ENCODE data around the gene PROK2.

PROK2 gene, protein sequence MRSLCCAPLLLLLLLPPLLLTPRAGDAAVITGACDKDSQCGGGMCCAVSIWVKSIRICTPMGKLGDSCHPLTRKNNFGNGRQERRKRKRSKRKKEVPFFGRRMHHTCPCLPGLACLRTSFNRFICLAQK

DNA sequence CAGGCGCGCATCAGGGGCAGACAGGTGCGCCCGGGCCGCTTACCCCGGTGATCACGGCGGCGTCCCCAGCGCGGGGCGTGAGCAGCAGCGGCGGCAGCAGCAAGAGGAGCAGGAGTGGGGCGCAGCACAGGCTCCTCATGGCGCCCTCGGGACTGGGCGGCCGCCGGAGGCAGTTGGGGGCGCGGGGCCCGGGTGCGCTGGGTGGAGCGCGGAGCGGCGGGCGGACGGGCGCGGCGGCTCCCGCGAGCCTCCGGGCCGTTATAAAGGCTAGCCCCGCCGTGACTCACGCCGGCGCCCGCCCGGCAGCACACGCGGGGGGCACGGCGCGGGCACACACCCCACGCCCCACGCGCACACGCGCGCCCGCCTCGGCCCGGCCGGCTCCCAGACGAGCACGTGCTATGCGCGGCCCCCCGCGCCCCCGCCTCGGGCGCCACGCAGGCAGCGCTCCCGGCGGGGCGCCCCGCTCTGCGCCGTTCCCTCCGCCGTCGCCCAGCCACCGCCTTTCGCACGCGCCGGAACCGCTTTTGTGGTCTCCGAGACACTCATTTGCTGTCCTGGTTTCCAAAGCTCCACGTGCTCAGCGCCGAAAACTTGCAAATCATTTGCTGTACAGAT lies at the start of gene PROK2:
Gene PROK2, minus strand, starts transcription at position 235 of the 618 bp plus-strand sequence. Its CDS starts 96 bp downstream, at position 139.
- CTCF ChIA-PET = no interaction called here
- peaks cover 50% of the 10 kb centered on the region for H3K27me3 Mint-ChIP-seq
- no peaks in the 10 kb centered on the region for H3K9me3 Mint-ChIP-seq
- peak within 1 kb of the TSS; percentile 66 for H3K4me3 Mint-ChIP-seq
- H3K36me3 Mint-ChIP-seq = no peaks in the 10 kb centered on the region
- DNase-seq = peak; percentile 50
- no peak within 1 kb of the TSS for H3K27ac Mint-ChIP-seq
- peaks cover 24% of the 10 kb centered on the region for H3K4me1 Mint-ChIP-seq

DNA sequence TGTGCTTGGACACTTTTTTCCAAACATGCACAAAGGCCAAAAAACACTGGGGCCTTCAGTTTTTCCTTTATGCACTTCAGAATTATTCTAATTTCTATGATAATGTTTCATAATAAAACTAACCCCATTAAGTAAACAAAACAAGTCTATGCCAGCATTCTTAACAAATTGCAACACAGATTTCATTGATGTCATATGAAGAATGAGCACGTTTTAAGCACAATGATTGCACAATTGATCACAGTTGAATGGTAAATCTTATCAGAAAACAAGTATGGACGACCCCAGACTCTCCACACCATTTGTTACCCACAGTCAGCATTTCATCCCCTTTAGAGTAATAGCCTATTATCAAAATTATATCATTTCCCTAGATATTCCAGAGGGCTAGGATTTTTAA lies 46.7 kb upstream of the PROK2 start:
- no peak overlapping the region for H3K27ac Mint-ChIP-seq
- H3K27me3 Mint-ChIP-seq = peaks cover 18% of the 10 kb centered on the region
- no peak for DNase-seq

DNA sequence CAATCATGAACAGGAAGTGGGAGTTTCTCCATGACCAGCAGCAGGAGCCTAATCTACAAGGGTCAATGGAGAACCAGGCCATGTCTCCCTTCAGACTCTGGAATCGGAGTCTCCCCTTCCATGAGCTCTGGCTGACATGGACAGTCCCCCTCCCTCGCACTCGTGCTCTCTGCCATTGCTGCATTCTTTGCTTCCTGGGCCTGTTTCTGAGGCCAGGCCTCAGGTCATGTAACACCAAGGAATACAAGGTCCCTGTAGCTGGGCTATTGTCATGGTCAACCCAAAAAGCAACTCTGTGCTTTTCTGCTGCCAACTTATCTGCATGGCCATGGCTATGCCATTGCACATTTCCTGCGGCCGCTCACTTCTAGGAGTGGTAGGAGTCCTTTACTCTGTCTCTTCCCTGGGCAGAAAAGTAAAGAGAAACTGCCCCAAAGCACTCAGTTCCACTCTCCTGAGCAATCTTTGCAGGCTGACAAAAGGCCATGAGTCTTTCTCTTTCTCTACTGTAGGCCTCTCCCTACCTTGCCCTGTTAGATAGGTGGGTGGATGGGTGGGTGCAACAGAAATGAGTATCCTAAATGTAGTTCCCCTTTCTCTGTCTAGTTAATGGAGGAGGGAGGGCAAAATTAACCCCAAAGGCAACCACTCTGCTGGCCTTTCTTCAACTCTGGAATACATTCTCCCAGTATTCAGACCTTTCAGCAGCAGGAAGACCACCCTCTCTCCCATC lies 40.8 kb upstream of the PROK2 start:
- peaks cover 13% of the 10 kb centered on the region for H3K27me3 Mint-ChIP-seq
- H3K27ac Mint-ChIP-seq = no peak overlapping the region
- no peaks in the 10 kb centered on the region for H3K9me3 Mint-ChIP-seq
- no peaks in the 10 kb centered on the region for H3K4me1 Mint-ChIP-seq
- no peak overlapping the region for H3K4me3 Mint-ChIP-seq
- no peaks in the 10 kb centered on the region for H3K36me3 Mint-ChIP-seq
- DNase-seq = no peak
- CTCF ChIA-PET = no interaction called here

More for the DNA sequence above, 46.7 kb upstream of the PROK2 start:
- Mint-ChIP-seq H3K36me3 (no peaks in the 10 kb centered on the region), H3K4me1 (no peaks in the 10 kb centered on the region), H3K9me3 (no peaks in the 10 kb centered on the region), H3K4me3 (no peak overlapping the region)
- CTCF ChIA-PET = no interaction called here

DNA sequence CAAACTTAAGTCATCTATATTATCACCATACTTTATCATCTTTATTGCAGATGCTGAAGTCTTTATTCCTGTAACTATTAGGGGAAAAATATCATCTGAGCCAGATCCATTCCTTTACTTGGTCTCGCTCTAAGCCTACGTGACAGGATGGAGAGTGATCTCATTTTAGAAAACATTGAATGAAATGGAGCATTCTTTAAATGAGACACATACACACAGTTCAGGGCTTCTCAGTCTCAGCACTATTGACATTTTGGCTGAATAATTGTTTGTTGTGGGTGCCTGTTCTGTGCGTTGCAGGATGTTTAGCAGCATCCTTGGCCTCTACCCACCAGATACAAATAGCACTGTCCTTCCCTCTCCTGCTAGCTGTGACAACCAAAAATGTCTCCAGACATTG lies 36.2 kb upstream of the PROK2 start:
- no peaks in the 10 kb centered on the region for H3K4me1 Mint-ChIP-seq
- H3K27ac Mint-ChIP-seq = no peak overlapping the region
- H3K4me3 Mint-ChIP-seq = no peak overlapping the region
- H3K27me3 Mint-ChIP-seq = no peaks in the 10 kb centered on the region
- H3K9me3 Mint-ChIP-seq = no peaks in the 10 kb centered on the region
- no peak for DNase-seq
- no peaks in the 10 kb centered on the region for H3K36me3 Mint-ChIP-seq
- CTCF ChIA-PET = no interaction called here

DNA sequence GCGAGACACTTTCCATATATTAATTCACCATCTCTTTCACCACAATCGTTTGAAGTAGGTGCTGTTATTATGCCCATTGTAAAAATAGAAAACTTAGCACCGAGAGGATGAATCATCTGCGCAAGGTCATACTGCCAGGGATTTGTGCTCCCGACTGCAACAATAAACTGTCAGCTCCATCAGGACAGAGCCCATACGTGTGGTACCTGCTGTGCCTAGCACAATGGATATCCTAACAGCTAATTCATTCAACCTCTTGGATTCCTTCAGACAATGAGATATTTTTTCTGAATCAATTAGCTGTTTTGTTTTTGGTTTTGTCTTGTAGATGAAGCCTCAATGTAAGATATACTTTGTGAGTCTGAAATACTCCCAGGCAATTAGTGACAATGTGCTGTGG lies 32.3 kb upstream of the PROK2 start:
- Mint-ChIP-seq H3K27ac (no peak overlapping the region), H3K27me3 (peaks cover 8% of the 10 kb centered on the region), H3K9me3 (no peaks in the 10 kb centered on the region), H3K4me1 (no peaks in the 10 kb centered on the region), H3K4me3 (no peak overlapping the region), H3K36me3 (no peaks in the 10 kb centered on the region)
- CTCF ChIA-PET = no interaction called here
- DNase-seq = no peak

DNA sequence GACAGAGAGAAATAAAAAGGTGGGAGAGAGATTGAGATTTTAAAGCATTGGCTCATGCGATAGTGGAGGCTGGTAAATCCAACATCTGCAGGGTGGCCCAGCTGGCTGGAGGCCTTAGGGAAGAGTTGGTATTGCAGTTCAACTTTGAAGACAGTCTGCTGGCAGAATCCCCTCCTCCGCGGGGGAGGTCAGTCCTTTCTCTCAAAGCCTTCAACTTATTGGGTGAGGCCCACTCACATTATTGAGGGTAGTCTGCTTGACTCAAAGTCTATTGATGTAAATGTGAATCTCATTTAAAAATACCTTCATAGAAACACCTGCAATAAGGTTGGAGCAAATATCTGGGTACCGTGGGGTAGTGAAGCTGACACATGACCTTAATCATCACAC lies 31.8 kb upstream of the PROK2 start:
- no peaks in the 10 kb centered on the region for H3K36me3 Mint-ChIP-seq
- CTCF ChIA-PET = no interaction called here
- DNase-seq = no peak
- H3K27ac Mint-ChIP-seq = no peak overlapping the region
- no peaks in the 10 kb centered on the region for H3K4me1 Mint-ChIP-seq
- no peak overlapping the region for H3K4me3 Mint-ChIP-seq
- H3K27me3 Mint-ChIP-seq = peaks cover 10% of the 10 kb centered on the region
- no peaks in the 10 kb centered on the region for H3K9me3 Mint-ChIP-seq

DNA sequence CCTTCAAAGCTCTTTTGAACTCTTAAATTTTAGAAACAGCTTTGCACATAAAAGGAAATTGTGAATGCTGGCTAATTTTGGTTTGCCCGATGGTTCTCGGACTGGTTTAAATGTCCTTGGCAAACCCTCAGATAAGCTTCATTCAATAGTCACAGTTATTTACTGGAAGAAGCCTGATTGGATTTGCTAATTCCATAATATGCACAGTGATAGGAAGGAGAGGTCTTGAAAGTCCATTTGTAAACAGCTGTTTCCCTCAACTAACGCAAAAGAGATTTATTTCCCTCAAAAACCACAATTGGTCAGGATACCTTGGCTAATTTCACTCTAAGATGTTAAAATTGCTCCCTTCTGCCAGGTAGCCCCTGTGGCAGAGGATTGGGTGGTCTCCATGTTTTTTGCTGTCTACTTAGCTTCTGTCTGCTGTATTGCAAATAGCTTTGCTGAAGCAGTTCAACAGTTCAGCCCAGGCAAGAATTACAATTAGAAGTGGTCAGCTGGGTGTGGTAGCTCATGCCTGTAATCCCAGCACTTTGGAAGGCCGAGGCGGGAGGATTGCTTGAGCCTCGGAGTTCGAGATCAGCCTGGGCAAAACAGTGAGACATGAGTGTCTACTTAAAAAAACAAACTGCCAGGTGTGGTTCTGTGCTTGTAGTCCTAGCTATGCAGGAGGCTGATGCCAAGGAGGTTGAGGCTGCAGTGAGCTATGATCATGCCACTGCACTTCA lies 30.6 kb upstream of the PROK2 start:
- H3K27me3 Mint-ChIP-seq = peaks cover 13% of the 10 kb centered on the region
- CTCF ChIA-PET = no interaction called here
- DNase-seq = no peak

DNA sequence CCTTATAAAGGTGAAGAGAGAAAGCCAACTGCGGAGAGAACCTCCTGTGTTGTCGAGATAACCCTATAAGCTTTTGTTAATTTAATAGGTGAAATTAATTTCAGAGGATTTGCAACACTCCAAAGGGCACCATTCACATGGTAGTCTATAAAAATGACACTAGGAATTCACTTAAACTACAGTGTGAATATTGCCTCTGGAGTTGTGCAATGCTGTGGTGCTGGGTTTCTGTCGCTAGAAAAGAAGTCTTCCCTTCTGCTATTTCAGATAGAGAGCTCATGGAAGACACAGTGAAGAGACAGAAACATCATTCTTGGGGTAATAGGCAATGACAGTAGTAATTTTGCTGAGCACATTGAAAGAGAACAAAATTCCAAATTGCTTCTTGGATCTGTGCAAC lies 28.8 kb upstream of the PROK2 start:
- no peak for DNase-seq
- H3K9me3 Mint-ChIP-seq = no peaks in the 10 kb centered on the region
- no peaks in the 10 kb centered on the region for H3K36me3 Mint-ChIP-seq
- no peaks in the 10 kb centered on the region for H3K4me1 Mint-ChIP-seq
- H3K4me3 Mint-ChIP-seq = no peak overlapping the region
- CTCF ChIA-PET = no interaction called here
- H3K27me3 Mint-ChIP-seq = peaks cover 13% of the 10 kb centered on the region
- H3K27ac Mint-ChIP-seq = no peak overlapping the region

More for the DNA sequence above, 30.6 kb upstream of the PROK2 start:
- H3K4me3 Mint-ChIP-seq = no peak overlapping the region
- H3K36me3 Mint-ChIP-seq = no peaks in the 10 kb centered on the region
- H3K27ac Mint-ChIP-seq = no peak overlapping the region
- H3K9me3 Mint-ChIP-seq = no peaks in the 10 kb centered on the region
- no peaks in the 10 kb centered on the region for H3K4me1 Mint-ChIP-seq

DNA sequence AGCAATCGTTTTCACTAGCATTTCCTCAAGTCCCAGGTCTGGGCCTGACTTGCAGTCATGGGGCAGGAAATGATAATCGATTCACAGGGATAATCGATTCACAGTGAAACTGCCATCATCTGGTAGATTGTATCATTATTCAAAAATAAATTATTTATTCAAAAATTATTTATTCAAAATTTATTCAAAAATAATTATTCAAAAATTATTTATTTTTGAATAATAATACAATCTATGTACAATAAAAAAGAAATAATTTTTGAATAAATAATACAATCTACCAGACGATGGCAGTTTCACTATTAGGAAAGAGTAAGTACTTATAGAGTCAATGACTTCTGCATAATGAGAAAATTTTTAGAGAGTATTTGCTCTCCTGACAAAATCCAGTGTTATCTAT lies 28.1 kb upstream of the PROK2 start:
- no peaks in the 10 kb centered on the region for H3K4me1 Mint-ChIP-seq
- H3K4me3 Mint-ChIP-seq = no peak overlapping the region
- no peak overlapping the region for H3K27ac Mint-ChIP-seq
- no peaks in the 10 kb centered on the region for H3K36me3 Mint-ChIP-seq
- H3K27me3 Mint-ChIP-seq = peaks cover 13% of the 10 kb centered on the region
- CTCF ChIA-PET = no interaction called here
- no peaks in the 10 kb centered on the region for H3K9me3 Mint-ChIP-seq
- no peak for DNase-seq

DNA sequence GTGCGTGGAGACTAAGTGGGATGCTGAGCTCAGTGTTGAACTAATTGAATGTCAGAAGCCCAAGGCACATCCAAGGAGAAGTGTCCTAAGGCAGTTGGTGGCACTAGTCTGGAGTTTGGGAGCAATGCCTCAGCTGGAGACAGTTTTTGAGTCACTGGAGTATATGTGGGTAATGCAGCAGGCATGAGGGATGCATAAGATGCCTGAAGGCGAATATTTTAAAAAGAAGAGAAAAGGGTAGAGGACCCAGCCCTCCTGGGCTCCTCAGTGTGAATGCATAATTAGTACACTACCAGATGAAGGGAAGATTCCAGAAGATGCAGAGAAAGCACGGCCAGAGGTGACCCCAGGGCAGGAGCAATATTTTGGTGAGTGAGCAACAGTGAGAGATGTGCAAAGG lies 25.1 kb upstream of the PROK2 start:
- Mint-ChIP-seq H3K27ac (no peak overlapping the region), H3K27me3 (peaks cover 10% of the 10 kb centered on the region)

DNA sequence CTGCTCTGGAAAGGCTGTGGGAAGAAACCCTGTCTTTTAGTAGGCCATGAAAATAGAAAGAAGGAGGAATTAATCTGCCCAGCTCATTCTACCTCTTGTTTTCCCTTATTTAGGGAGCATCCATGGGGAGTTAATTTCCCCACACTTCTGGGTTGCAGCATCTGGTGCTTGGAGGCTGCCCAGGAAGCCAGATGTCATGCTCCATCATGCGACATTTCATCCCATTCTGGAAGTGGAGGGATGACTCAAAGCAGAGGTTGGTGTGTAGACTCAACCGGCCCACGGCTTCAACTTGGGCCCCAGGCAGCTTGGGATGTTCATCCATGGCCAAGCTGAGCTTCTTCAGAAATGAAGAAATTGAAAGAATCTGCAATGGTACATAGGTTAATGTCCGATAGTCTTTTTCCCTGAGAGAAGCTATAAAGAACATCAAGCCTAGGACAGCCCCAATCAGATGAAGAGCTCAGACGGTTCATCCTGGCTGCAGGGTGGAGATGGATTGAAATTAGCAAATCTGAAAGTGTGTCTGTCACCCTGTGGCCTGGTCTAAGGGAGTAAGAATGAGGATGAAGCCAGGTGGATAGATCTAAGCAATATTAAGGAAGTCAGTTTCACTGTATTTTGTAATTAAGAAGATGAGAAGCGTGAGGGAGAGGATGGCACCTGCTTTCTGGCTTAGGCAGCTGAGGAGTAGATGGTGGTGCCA lies 24.5 kb upstream of the PROK2 start:
- CTCF ChIA-PET = no interaction called here
- Mint-ChIP-seq H3K9me3 (no peaks in the 10 kb centered on the region), H3K36me3 (no peaks in the 10 kb centered on the region), H3K4me1 (no peaks in the 10 kb centered on the region), H3K27ac (no peak overlapping the region), H3K27me3 (peaks cover 13% of the 10 kb centered on the region), H3K4me3 (no peak overlapping the region)
- no peak for DNase-seq

More for the DNA sequence above, 25.1 kb upstream of the PROK2 start:
- Mint-ChIP-seq H3K36me3 (no peaks in the 10 kb centered on the region), H3K4me3 (no peak overlapping the region), H3K9me3 (no peaks in the 10 kb centered on the region), H3K4me1 (no peaks in the 10 kb centered on the region)
- no peak for DNase-seq
- CTCF ChIA-PET = no interaction called here

DNA sequence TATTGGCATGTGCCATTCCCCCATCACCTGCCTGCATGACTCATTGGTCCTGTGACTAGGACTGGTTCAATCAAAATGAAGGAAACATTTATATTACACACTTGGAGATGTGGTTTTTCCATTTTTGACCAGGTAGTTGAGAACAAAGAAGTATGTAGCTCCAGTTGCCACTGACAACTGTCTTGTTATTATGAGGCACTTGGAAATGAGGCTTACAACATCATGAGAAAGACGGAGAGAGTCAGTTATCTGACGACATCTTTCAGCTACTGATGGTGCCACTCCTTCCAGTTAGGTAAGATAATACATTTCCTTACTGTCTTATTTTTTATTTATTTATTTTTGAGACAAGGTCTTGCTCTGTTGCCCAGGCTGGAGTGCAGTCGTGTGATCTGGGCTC lies 21.8 kb upstream of the PROK2 start:
- H3K4me3 Mint-ChIP-seq = no peak overlapping the region
- H3K9me3 Mint-ChIP-seq = no peaks in the 10 kb centered on the region
- H3K4me1 Mint-ChIP-seq = no peaks in the 10 kb centered on the region
- DNase-seq = no peak
- H3K36me3 Mint-ChIP-seq = no peaks in the 10 kb centered on the region
- CTCF ChIA-PET = no interaction called here
- H3K27ac Mint-ChIP-seq = no peak overlapping the region
- H3K27me3 Mint-ChIP-seq = peaks cover 15% of the 10 kb centered on the region

DNA sequence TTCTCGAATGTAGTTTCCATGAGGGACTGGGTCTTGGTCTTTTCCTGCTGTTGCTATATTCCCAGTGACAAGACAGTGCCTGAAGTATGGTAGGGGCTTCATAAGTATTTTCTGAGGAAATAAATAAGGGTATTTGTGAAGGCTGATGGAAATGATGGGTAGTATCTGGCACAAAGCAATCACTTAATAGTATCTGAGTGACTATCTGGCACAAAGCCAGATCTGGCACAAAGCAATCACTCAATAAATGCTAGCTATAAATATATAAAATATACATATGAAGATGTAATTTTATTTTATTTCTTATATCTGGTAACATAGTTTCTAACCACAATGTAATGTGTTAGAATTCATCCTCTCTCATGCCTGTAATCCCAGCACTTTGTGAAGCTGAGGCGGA lies 20.7 kb upstream of the PROK2 start:
- Mint-ChIP-seq H3K36me3 (no peaks in the 10 kb centered on the region), H3K4me3 (no peak overlapping the region), H3K27me3 (peaks cover 15% of the 10 kb centered on the region), H3K27ac (no peak overlapping the region), H3K9me3 (no peaks in the 10 kb centered on the region), H3K4me1 (no peaks in the 10 kb centered on the region)
- CTCF ChIA-PET = no interaction called here
- DNase-seq = no peak

DNA sequence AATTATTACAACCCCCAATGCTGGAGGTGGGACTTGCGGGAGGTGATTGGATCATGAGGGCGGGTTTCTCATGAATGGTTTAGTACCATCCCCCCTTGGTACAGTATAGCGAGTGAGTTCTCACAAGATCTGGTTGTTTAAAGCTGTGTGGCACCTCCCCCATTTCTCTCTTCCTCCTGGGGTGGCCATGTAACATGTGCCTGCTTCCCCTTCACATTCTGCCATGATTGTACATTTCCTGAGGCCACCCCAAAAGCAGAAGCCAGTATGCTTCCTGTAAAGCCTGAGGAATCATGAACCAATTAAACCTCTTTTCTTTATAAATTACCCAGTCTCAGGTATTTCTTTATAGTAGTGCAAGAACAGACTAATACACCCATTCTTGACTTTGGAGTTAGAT lies 20.3 kb upstream of the PROK2 start:
- peaks cover 14% of the 10 kb centered on the region for H3K27me3 Mint-ChIP-seq
- no peak for DNase-seq
- H3K4me3 Mint-ChIP-seq = no peak overlapping the region
- CTCF ChIA-PET = no interaction called here
- no peaks in the 10 kb centered on the region for H3K9me3 Mint-ChIP-seq
- H3K4me1 Mint-ChIP-seq = no peaks in the 10 kb centered on the region
- no peaks in the 10 kb centered on the region for H3K36me3 Mint-ChIP-seq
- H3K27ac Mint-ChIP-seq = no peak overlapping the region

Measured in activated naive CD4-positive, alpha-beta T cell treated with anti-CD3 and anti-CD28 coated beads, Interleukin-2, amount 10 ng/mL, durations not matched to agents 7 days and 5 days (primary cell).